ENCODE measurements around the gene SLC38A6.
"Not testable (repeated sequence)": the region's sequence is repeated elsewhere in the genome, so short reads cannot be mapped to it uniquely, and the experiment has no call there.

The SLC38A6 gene

GRCh38 chr14:61051621-61052020, 70.6 kb downstream of the SLC38A6 start:
- no peak for DNase-seq (ENCODE audit: low spot score)

GRCh38 chr14:61063461-61063860, 82.4 kb downstream of the SLC38A6 start:
- no peak for DNase-seq (ENCODE audit: low spot score)

- no peak for DNase-seq (ENCODE audit: low spot score)
These were observed 83.2 kb downstream of the SLC38A6 start for GRCh38 chr14:61064210-61064609.

- no peak for DNase-seq (ENCODE audit: low spot score)
These were observed 83.8 kb downstream of the SLC38A6 start for GRCh38 chr14:61064856-61065255.

- DNase-seq (ENCODE audit: low spot score), result no peak
These were observed 84.6 kb downstream of the SLC38A6 start for GRCh38 chr14:61065656-61066055.

GRCh38 chr14:61072442-61072841, 91.4 kb downstream of the SLC38A6 start:
- DNase-seq (ENCODE audit: low spot score), result not testable (repeated sequence)

GRCh38 chr14:61074852-61075251, 93.8 kb downstream of the SLC38A6 start:
- no peak for DNase-seq (ENCODE audit: low spot score)

GRCh38 chr14:61076556-61076955, 95.5 kb downstream of the SLC38A6 start:
- no peak for DNase-seq (ENCODE audit: low spot score)

- no peak for DNase-seq (ENCODE audit: low spot score)
These were observed 96.4 kb downstream of the SLC38A6 start for GRCh38 chr14:61077437-61077836.

GRCh38 chr14:61077951-61078720, 97.1 kb downstream of the SLC38A6 start:
- no peak for DNase-seq (ENCODE audit: low spot score)

GRCh38 chr14:61080591-61081010, 99.6 kb downstream of the SLC38A6 start:
- DNase-seq (ENCODE audit: low spot score), result no peak

GRCh38 chr14:61088081-61088480, 107.0 kb downstream of the SLC38A6 start:
- no peak for DNase-seq (ENCODE audit: low spot score)

GRCh38 chr14:61089126-61089750, 108.2 kb downstream of the SLC38A6 start:
- DNase-seq (ENCODE audit: low spot score), result no peak

GRCh38 chr14:61090432-61091216, 109.6 kb downstream of the SLC38A6 start:
- DNase-seq (ENCODE audit: low spot score), result no peak

- no peak for DNase-seq (ENCODE audit: low spot score)
These were observed 110.7 kb downstream of the SLC38A6 start for GRCh38 chr14:61091657-61092273.

GRCh38 chr14:61098096-61098495, 117.1 kb downstream of the SLC38A6 start:
- not testable (repeated sequence) for DNase-seq (ENCODE audit: low spot score)

GRCh38 chr14:61098721-61099120, 117.7 kb downstream of the SLC38A6 start:
- no peak for DNase-seq (ENCODE audit: low spot score)

GRCh38 chr14:61099216-61099835, 118.3 kb downstream of the SLC38A6 start:
- DNase-seq (ENCODE audit: low spot score), result no peak

- DNase-seq (ENCODE audit: low spot score), result no peak
These were observed 120.9 kb downstream of the SLC38A6 start for GRCh38 chr14:61101803-61102548.

Data from HuH-7.5 (cell line).